ENCODE results near the gene RNF157. TPM values are rescaled to one million over a fixed set of nuclear protein-coding genes. Genes with fewer than 3 reads are reported as not detected.

The RNF157 gene
- total RNA-seq (ENCODE audit: insufficient read depth, low replicate concordance): 0.96 TPM

DNA sequence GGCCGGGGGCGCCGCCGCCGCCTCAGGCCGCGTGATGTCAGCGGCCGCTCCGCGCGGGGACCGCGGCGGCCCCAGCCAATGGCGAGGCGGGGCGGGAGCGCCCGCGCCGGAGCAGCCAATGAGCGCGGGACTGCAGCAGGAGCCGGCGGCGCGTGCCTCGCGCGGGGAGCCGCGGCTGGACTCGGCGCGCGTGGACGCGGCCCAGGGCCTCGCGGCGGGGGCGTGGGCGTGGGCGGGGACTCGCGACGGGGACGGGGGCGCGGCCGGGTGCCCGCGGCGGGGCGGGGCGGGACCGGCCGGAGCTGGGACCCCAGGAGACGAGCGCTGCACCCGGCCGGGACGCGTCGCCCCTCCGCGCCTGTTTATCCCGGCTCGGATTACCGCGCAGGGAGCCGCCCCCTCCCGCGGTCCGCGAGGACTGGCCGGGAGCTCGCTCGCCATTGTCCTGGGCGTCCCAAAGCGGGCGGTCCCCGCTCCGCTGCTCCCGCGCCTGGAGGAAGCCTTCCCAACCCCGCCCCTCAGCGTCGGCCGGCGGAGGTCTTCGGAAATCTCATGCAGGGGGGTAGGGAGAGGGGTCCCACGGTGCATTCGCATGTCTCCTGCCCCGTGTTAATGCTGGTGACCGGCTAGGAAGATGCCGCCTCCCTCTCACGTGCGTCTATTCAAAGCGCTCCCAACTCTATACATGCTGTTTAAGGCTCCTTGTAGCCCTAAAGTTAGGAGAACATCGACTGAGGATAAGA is at the start of gene RNF157:
Gene RNF157 (minus strand): TSS at position 33 of the 743 bp plus-strand sequence. CDS start 253 bp downstream, outside the sequence.
- DNase-seq (ENCODE audit: low spot score): no peak

- DNase-seq (ENCODE audit: low spot score): no peak
Observed at GRCh38 chr17:76281573-76282371, 41.5 kb upstream of the RNF157 start.

DNA sequence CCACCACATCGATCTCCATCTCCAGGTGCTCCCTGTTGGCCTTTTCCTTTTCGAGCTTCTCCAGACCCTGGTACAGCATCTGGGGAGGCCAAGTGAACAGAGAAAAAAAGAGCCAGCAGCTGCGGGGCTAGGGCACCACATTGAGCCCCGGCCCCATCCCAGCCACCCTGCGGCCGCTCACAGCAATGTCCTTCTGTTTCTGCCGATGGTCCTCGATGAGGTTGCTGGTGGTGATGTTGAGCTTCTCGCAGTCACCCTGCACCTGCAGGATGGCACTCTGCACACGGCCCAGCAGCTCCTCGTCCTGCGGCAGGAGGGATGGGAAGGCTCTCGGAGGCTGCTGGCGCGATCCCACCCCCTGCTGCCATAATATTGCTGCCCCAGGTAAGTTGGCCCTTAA is 40.4 kb upstream of the RNF157 start:
- DNase-seq (ENCODE audit: low spot score): no peak

DNA sequence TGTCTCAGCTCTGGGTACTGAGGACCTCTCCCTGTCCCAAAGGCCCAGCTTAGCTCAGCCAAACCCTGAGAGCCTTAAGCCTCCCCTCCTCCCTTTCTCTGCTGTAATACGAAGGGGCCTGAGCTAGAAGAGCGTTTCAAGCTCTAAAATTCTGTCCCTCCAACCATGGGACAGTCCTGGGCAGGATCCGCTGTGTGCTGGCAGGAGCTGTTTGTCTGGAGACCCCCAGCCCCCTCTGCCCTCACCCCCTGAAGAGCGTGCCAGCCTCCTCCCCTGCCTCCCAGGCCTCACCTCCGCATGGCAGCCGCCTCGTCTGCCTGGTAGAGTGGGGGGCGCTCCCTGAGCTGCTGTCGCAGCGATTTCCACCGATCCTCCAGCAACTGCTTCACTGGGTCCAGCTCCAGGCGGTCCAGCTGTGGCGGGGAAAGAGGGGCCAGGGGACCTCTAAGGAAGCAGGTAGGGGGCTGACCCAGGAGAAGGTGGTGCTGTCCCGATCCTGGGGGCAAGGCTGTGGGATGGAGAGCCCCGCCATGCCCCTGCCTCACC is 39.5 kb upstream of the RNF157 start:
- DNase-seq (ENCODE audit: low spot score): no peak

- peak; percentile 83 for DNase-seq (ENCODE audit: low spot score)
Observed at GRCh38 chr17:76278952-76279741, 38.9 kb upstream of the RNF157 start.

GRCh38 chr17:76278268-76278908 is 38.1 kb upstream of the RNF157 start:
- no peak for DNase-seq (ENCODE audit: low spot score)

- no peak for DNase-seq (ENCODE audit: low spot score)
Observed at GRCh38 chr17:76277300-76278267, 37.3 kb upstream of the RNF157 start.

DNA sequence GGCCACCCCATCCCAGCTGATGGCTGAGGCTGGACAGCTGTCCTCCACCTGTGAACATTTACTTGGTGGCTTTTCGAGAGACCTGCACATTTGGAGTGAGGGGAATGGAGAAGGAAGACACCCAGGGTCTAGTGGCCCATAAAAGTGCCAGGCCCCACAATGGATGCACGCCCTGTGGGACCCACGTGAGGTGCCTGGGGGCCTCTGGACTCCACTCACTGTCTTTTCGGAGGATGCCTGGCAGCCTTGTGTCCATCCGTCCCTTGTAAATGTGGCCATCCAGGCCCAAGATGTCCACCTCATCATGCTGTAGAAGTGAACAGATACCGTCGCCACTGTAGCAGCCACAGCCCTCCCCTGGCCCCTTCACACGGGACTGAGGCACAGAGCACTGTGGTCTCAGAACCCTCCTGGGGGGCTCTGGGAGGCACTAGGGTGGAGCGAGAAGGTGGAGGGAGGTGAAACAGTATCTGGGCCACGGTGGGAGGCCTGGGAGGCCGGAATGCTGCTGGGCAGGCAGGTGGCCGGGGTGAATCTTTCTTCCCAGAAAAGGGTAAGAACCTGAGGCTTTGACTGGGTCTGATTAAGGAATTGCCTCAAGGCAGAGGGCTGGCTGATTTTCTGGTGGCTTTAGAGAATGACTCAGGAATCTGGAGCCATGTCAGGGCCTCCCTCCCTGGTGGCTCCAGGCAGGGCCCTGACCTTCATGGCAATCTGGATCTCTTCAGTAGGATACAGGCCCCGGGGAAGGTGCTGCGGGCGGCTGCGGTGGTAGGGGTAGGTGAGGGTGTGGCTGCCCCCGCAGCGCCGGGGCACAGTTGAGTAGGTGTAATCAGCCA is 36.4 kb upstream of the RNF157 start:
- no peak for DNase-seq (ENCODE audit: low spot score)

GRCh38 chr17:76276069-76276431 is 35.8 kb upstream of the RNF157 start:
- no peak for DNase-seq (ENCODE audit: low spot score)

DNA sequence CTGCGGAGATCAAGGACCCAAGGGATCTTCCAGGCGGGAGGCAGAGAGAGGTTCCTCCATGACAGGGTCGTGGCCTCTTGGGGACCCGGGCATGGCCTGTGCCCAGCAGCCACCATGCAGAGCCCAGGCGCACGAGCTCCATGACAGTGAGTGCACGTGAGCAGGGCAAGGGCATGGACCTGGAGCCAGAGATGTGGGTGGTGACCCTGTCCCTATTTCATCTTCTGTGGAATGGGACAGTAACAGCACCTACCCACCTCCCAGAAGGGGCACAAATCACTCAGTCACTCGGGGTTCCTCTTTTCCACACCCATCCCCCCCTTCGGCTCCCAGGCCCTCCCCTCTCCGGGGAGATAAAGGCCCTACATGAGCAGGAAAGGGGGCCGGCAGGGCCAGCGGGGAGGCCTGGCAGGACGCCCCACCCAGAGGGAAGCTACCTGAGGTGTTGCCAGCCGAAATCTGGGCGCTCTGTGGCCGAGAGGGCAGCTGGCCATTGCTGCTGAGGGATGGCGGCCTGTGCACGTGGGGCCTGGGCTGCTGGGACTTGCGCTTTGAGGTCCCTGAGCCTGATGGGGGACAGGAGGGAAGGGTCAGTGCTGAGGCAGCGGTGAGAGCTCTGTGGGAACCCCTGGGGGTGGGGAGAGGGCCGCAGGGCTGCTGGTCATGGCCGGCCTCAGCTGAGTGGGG is 35.2 kb upstream of the RNF157 start:
- no peak for DNase-seq (ENCODE audit: low spot score)

GRCh38 chr17:76274112-76274956 is 34.0 kb upstream of the RNF157 start:
- no peak for DNase-seq (ENCODE audit: low spot score)

- no peak for DNase-seq (ENCODE audit: low spot score)
Observed at GRCh38 chr17:76273445-76274111, 33.3 kb upstream of the RNF157 start.

GRCh38 chr17:76272541-76273444 is 32.5 kb upstream of the RNF157 start:
- no peak for DNase-seq (ENCODE audit: low spot score)

DNA sequence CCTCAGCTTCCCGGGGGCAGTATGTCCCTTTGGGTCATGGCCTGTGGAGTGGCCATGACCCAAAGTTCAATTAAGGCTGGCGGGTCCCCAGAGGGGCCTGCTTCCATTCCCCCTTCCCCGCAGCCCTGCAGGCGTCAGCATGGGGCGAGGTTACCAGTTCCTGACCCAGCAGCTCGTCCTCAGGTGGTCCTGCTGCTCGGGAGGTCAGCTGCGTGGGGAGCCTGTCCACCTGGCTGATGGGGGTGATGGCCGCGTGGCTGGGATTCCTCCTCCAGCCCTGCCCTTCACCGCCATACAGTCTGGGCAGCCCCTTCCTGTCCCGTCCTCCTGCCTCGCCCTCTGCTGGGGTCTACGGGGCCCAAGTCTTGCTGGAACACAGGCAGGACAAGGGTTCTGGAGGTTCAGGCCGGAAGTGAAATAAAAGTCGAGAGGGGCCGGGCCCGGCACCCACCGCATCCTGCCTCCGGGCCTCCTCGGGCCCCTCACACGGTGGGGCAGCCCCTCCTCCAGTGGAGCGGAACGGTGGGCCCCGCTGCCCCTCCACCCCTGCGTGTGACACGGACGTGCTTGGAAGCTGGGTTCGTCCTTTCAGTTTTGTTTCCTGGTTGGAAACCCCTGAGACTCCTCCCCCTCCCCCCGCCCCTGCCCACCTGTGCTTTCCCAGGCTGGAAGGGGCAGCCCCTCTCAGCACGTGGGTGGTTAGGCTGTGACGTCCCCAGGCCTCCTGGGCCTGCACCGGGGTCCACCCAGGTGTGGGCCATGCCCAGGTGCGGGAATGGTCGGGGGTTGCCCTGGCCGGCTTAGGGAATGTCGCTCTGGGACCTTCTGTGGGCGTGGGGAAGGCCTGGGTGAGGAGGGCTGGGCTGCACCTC is 31.6 kb upstream of the RNF157 start:
- peak; percentile 31 for DNase-seq (ENCODE audit: low spot score)
